Activated CD4-positive, alpha-beta T cell treated with anti-CD3 and anti-CD28 coated beads, Interleukin-2, amount 50 U/mL, for 48 hours (primary cell): Measurements from ENCODE around the gene MRI1.
"Not testable (repeated sequence)": the region's sequence is repeated elsewhere in the genome, so short reads cannot be mapped to it uniquely, and the experiment has no call there.

Experiments used
- DNase-seq, 2 experiments: peaks; one replicate each; pipeline ENCODE4 v3.0.0-alpha.2; 2020

MRI1 gene

GRCh38 chr19:13762635-13763235, 1.6 kb upstream of the MRI1 start:
- no peak for DNase-seq

GRCh38 chr19:13763265-13763664, 1.1 kb upstream of the MRI1 start:
- DNase-seq, result no peak

GRCh38 chr19:13764821-13765394, 586 bp downstream of the MRI1 start:
- peak; percentile 47 to 52 for DNase-seq

GRCh38 chr19:13765395-13766094, 1.2 kb downstream of the MRI1 start:
- no peak for DNase-seq

- DNase-seq, result no peak
These were observed 1.8 kb downstream of the MRI1 start for GRCh38 chr19:13766095-13766481.

- no peak for DNase-seq
These were observed 4.2 kb downstream of the MRI1 start for GRCh38 chr19:13768510-13768909.

GRCh38 chr19:13770013-13770635, 5.8 kb downstream of the MRI1 start:
- DNase-seq, result no peak

GRCh38 chr19:13774217-13775191, 10.2 kb downstream of the MRI1 start, which contains the start of gene C19orf53:
C19orf53 (plus strand) TSS chr19:13774456; CDS start chr19:13774478, 22 bp downstream.
- DNase-seq, result peak; percentile 85 to 90

GRCh38 chr19:13778398-13778797, 14.1 kb downstream of the MRI1 start:
- no peak for DNase-seq

- no peak for DNase-seq
These were observed 14.5 kb downstream of the MRI1 start for GRCh38 chr19:13778847-13779246.

- DNase-seq, result not testable (repeated sequence)
These were observed 15.5 kb downstream of the MRI1 start for GRCh38 chr19:13779794-13780193.

GRCh38 chr19:13781547-13781946, 17.2 kb downstream of the MRI1 start:
- peak; percentile 35 to 49 for DNase-seq

GRCh38 chr19:13782537-13782936, 18.2 kb downstream of the MRI1 start:
- no peak for DNase-seq

GRCh38 chr19:13783565-13784500, 19.5 kb downstream of the MRI1 start:
- DNase-seq, result no peak

- peak; percentile 77 to 83 for DNase-seq
These were observed 20.6 kb downstream of the MRI1 start for GRCh38 chr19:13784731-13785452.

GRCh38 chr19:13788991-13789390, 24.7 kb downstream of the MRI1 start:
- DNase-seq, result no peak

GRCh38 chr19:13790354-13790753, 26.0 kb downstream of the MRI1 start:
- no peak for DNase-seq

GRCh38 chr19:13793317-13793716, 29.0 kb downstream of the MRI1 start:
- DNase-seq, result not testable (repeated sequence)

- no peak for DNase-seq
These were observed 30.1 kb downstream of the MRI1 start for GRCh38 chr19:13794398-13794756.

GRCh38 chr19:13794757-13795589, 30.7 kb downstream of the MRI1 start, which contains the start of gene ZSWIM4:
ZSWIM4 (plus strand) TSS chr19:13795443; CDS start chr19:13795649, 206 bp downstream.
- peak; percentile 96 to 97 for DNase-seq
